Measurements from ENCODE around the gene EVI2B.

Gene EVI2B

GRCh38 chr17:31320791-31321190, 6.9 kb upstream of the EVI2B start:
- H3F3A ChIP-seq (ENCODE audit: insufficient read depth) = peaks cover 61% of the 10 kb centered on the region
- peak overlapping the region; percentile 100 for H3K4me2 ChIP-seq (ENCODE audit: low read depth, low read length, poor library complexity, severe bottlenecking)
- H3K79me2 ChIP-seq (ENCODE audit: insufficient read depth, low read length) = peaks cover 46% of the 10 kb centered on the region
- H3K9ac ChIP-seq (ENCODE audit: low read length) = peak overlapping the region; percentile 67
- H3K36me3 ChIP-seq (ENCODE audit: low read length) = no peaks in the 10 kb centered on the region
- H3K27ac ChIP-seq (ENCODE audit: low read depth, low read length) = peak overlapping the region; percentile 100
- no peaks in the 10 kb centered on the region for H3K9me2 ChIP-seq (replicated peaks; ENCODE audit: insufficient read depth, low read length)
- no peaks in the 10 kb centered on the region for H3K27me3 ChIP-seq (ENCODE audit: low read length)
- TF ChIP-seq CTCF (IDR thresholded peaks at IDR 0.05; ENCODE audit: insufficient read depth, low read length, poor library complexity, severe bottlenecking) (no peak), EZH2phosphoT487 (conservative IDR thresholded peaks at IDR 0.05; ENCODE audit: low read length) (no peak)
- peak overlapping the region; percentile 76 for H3K4me3 ChIP-seq (ENCODE audit: insufficient read depth, low read length, poor library complexity, severe bottlenecking)
- no peaks in the 10 kb centered on the region for H3K9me3 ChIP-seq (ENCODE audit: insufficient read depth, low read length)
- no peak overlapping the region for H2AFZ ChIP-seq (ENCODE audit: low read depth, low read length, severe bottlenecking)
- H4K20me1 ChIP-seq (ENCODE audit: low read depth, low read length) = no peaks in the 10 kb centered on the region

- Histone ChIP-seq H3K27ac (ENCODE audit: low read depth, low read length) (peak overlapping the region; percentile 100), H4K20me1 (ENCODE audit: low read depth, low read length) (no peaks in the 10 kb centered on the region)
Measured at GRCh38 chr17:31320241-31320640, 6.4 kb upstream of the EVI2B start.

GRCh38 chr17:31318851-31319661, 5.2 kb upstream of the EVI2B start:
- peak overlapping the region; percentile 76 for H3K4me3 ChIP-seq (ENCODE audit: insufficient read depth, low read length, poor library complexity, severe bottlenecking)
- peak overlapping the region; percentile 100 for H3K27ac ChIP-seq (ENCODE audit: low read depth, low read length)
- H2AFZ ChIP-seq (ENCODE audit: low read depth, low read length, severe bottlenecking) = no peak overlapping the region

More at GRCh38 chr17:31320241-31320640, 6.4 kb upstream of the EVI2B start:
- no peaks in the 10 kb centered on the region for H3K36me3 ChIP-seq (ENCODE audit: low read length)
- H3K9me3 ChIP-seq (ENCODE audit: insufficient read depth, low read length) = no peaks in the 10 kb centered on the region
- H3K79me2 ChIP-seq (ENCODE audit: insufficient read depth, low read length) = peaks cover 50% of the 10 kb centered on the region
- peak overlapping the region; percentile 67 for H3K9ac ChIP-seq (ENCODE audit: low read length)
- TF ChIP-seq CTCF (IDR thresholded peaks at IDR 0.05; ENCODE audit: insufficient read depth, low read length, poor library complexity, severe bottlenecking) (no peak), EZH2phosphoT487 (conservative IDR thresholded peaks at IDR 0.05; ENCODE audit: low read length) (no peak)
- H3K4me3 ChIP-seq (ENCODE audit: insufficient read depth, low read length, poor library complexity, severe bottlenecking) = peak overlapping the region; percentile 76
- H3K9me2 ChIP-seq (replicated peaks; ENCODE audit: insufficient read depth, low read length) = no peaks in the 10 kb centered on the region
- H3F3A ChIP-seq (ENCODE audit: insufficient read depth) = peaks cover 66% of the 10 kb centered on the region
- peak overlapping the region; percentile 100 for H3K4me2 ChIP-seq (ENCODE audit: low read depth, low read length, poor library complexity, severe bottlenecking)
- no peaks in the 10 kb centered on the region for H3K27me3 ChIP-seq (ENCODE audit: low read length)
- H2AFZ ChIP-seq (ENCODE audit: low read depth, low read length, severe bottlenecking) = no peak overlapping the region

More at GRCh38 chr17:31318851-31319661, 5.2 kb upstream of the EVI2B start:
- Histone ChIP-seq H3K27me3 (ENCODE audit: low read length) (no peaks in the 10 kb centered on the region), H3K36me3 (ENCODE audit: low read length) (no peaks in the 10 kb centered on the region), H4K20me1 (ENCODE audit: low read depth, low read length) (no peaks in the 10 kb centered on the region), H3K4me2 (ENCODE audit: low read depth, low read length, poor library complexity, severe bottlenecking) (peak overlapping the region; percentile 100), H3K79me2 (ENCODE audit: insufficient read depth, low read length) (peaks cover 56% of the 10 kb centered on the region), H3K9ac (ENCODE audit: low read length) (peak overlapping the region; percentile 67), H3F3A (ENCODE audit: insufficient read depth) (peaks cover 78% of the 10 kb centered on the region), H3K9me2 (replicated peaks; ENCODE audit: insufficient read depth, low read length) (no peaks in the 10 kb centered on the region), H3K9me3 (ENCODE audit: insufficient read depth, low read length) (no peaks in the 10 kb centered on the region)
- no peak for TF ChIP-seq EZH2phosphoT487 (conservative IDR thresholded peaks at IDR 0.05; ENCODE audit: low read length)
- no peak for TF ChIP-seq CTCF (IDR thresholded peaks at IDR 0.05; ENCODE audit: insufficient read depth, low read length, poor library complexity, severe bottlenecking)

All from SU-DHL-6 (cell line).